Activated T-cell treated with anti-CD3 and anti-CD28 coated beads, Interleukin-2, amount 50 U/mL, for 72 hours (primary cell): Measurements from ENCODE around the gene ALB. TPM values are rescaled to one million over a fixed set of nuclear protein-coding genes. Genes with fewer than 3 reads are reported as not detected.
"Not testable (repeated sequence)": the region's sequence is repeated elsewhere in the genome, so short reads cannot be mapped to it uniquely, and the experiment has no call there.

Experiments
- ATAC-seq, 2 donors: fragments of 150-1000 bp; cut with Tn5 transposase; replicated peaks in 1 of 2; 2 replicates each; pipeline ENCODE4 v1.10.0; 2021; ENCODE audit warnings: moderate library complexity in 2 of 2, mild to moderate bottlenecking in 1 of 2
- DNase-seq, 2 donors: peaks; one replicate each; pipeline ENCODE4 v3.0.0; 2021 to 2022; ENCODE audit warnings: mixed read lengths in 1 of 2
- H3K27ac Mint-ChIP-seq: one replicate; pipeline ENCODE4 v1.8.0; 2022; ENCODE audit warnings: mild to moderate bottlenecking, moderate library complexity, mixed read lengths
- H3K27me3 Mint-ChIP-seq: one replicate; pipeline ENCODE4 v1.8.0; 2022; ENCODE audit warnings: low read depth, mixed read lengths
- H3K36me3 Mint-ChIP-seq, 2 donors: one replicate each; pipeline ENCODE4 v1.8.0; 2022; ENCODE audit warnings: mixed read lengths in 2 of 2, mild to moderate bottlenecking in 1 of 2; ENCODE audit not compliant: insufficient read depth in 2 of 2
- H3K4me1 Mint-ChIP-seq: one replicate; pipeline ENCODE4 v1.8.0; 2022; ENCODE audit warnings: low read depth, mixed read lengths
- H3K4me3 Mint-ChIP-seq, 2 donors: one replicate each; pipeline ENCODE4 v1.8.0; 2022; ENCODE audit warnings: mild to moderate bottlenecking in 2 of 2, mixed read lengths in 2 of 2, moderate library complexity in 2 of 2
- H3K9me3 Mint-ChIP-seq, 2 donors: one replicate each; pipeline ENCODE4 v1.8.0; 2022; ENCODE audit warnings: mixed read lengths in 2 of 2
- total RNA-seq, 2 donors: library from RNA; stranded (reverse); gene quantifications; one replicate each; pipeline ENCODE4 v1.2.3, GENCODE V29; 2022

ALB gene
- under 1 TPM in 1 of 2 donors, not detected in 1; 0.42 TPM for total RNA-seq

DNA sequence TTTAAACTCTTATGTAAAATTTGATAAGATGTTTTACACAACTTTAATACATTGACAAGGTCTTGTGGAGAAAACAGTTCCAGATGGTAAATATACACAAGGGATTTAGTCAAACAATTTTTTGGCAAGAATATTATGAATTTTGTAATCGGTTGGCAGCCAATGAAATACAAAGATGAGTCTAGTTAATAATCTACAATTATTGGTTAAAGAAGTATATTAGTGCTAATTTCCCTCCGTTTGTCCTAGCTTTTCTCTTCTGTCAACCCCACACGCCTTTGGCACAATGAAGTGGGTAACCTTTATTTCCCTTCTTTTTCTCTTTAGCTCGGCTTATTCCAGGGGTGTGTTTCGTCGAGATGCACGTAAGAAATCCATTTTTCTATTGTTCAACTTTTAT, at the start of gene ALB:
Gene ALB, plus strand, starts transcription at position 246 of the 400 bp plus-strand sequence. Its CDS starts 41 bp downstream, at position 287.
- H3K36me3 Mint-ChIP-seq, result no peaks in the 10 kb centered on the region
- H3K4me3 Mint-ChIP-seq, result no peak within 1 kb of the TSS
- no peak within 1 kb of the TSS for H3K27ac Mint-ChIP-seq
- no peaks in the 10 kb centered on the region for H3K27me3 Mint-ChIP-seq
- ATAC-seq, result no peak
- H3K9me3 Mint-ChIP-seq, result no peaks in the 10 kb centered on the region
- H3K4me1 Mint-ChIP-seq, result no peaks in the 10 kb centered on the region
- no peak for DNase-seq

GRCh38 chr4:73357174-73357573, 46.9 kb upstream of the ALB start:
- H3K4me3 Mint-ChIP-seq, H3K4me1 Mint-ChIP-seq, H3K27ac Mint-ChIP-seq, ATAC-seq, H3K27me3 Mint-ChIP-seq, H3K36me3 Mint-ChIP-seq, DNase-seq: not testable (repeated sequence)
- H3K9me3 Mint-ChIP-seq, result peaks cover 16 to 18% of the 10 kb centered on the region in 2 donors

DNA sequence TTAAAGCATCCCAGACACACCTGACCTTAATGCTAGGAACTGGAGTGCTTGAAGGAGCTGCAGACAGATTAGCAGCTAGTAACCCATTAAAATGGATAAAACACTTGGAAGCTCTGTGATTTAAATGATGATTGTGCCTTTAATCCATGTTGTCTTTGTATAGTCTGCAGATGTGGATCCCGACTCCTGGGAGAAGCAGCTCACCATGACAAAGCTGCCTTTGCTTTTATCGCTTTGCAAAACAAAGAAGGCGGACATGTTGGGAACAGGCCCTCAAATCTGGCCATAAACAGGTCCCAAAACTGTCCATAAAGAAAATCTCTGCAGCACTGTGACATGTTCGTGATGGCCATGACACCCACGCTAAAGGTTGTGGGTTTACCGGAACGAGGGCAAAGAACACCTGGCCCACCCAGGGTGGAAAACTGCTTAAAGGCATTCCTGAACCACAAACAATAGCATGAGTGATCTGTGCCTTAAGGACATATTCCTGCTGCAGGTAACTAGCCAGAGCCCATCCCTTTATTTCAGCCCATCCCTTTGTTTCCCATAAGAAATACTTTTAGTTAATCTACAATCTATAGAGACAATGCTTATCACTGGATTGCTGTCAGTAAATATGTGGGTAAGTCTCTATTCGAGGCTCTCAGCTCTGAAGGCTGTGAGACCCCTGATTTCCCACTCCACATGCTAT, 34.4 kb upstream of the ALB start:
- not testable (repeated sequence) for H3K27me3 Mint-ChIP-seq, H3K4me3 Mint-ChIP-seq, ATAC-seq, H3K9me3 Mint-ChIP-seq, H3K27ac Mint-ChIP-seq, H3K4me1 Mint-ChIP-seq, H3K36me3 Mint-ChIP-seq, DNase-seq

- H3K27me3 Mint-ChIP-seq, result no peaks in the 10 kb centered on the region
- peaks cover 1 to 2% of the 10 kb centered on the region in 2 donors for H3K9me3 Mint-ChIP-seq
- no peak overlapping the region for H3K4me3 Mint-ChIP-seq
- DNase-seq, result no peak
- H3K27ac Mint-ChIP-seq, result no peak overlapping the region
- H3K4me1 Mint-ChIP-seq, result no peaks in the 10 kb centered on the region
- H3K36me3 Mint-ChIP-seq, result no peaks in the 10 kb centered on the region
- no peak for ATAC-seq
These were observed 28.8 kb upstream of the ALB start for GRCh38 chr4:73375328-73375741.

DNA sequence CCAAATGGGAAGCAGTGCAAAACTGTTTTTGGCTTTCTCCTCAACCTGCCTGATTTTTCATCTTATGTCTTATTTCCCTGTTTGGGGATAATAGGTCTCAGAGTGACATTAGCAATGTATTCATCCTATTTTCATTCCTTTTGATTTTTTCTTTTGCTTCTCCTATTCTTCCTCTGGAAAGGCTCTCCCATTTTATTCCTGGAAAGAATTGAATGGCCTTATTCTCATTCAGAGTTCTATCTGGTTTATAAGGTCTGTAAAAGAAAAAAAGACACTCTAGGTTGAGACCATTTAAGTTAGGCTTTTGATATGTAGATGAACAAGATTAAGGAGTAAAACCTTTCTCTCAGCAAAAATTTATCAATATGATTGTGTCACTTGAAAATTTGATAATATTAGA, 27.8 kb upstream of the ALB start:
- DNase-seq, result no peak
- ATAC-seq, result no peak
- no peaks in the 10 kb centered on the region for H3K27me3 Mint-ChIP-seq
- no peaks in the 10 kb centered on the region for H3K9me3 Mint-ChIP-seq
- H3K27ac Mint-ChIP-seq, result no peak overlapping the region
- no peaks in the 10 kb centered on the region for H3K36me3 Mint-ChIP-seq
- H3K4me3 Mint-ChIP-seq, result no peak overlapping the region
- H3K4me1 Mint-ChIP-seq, result no peaks in the 10 kb centered on the region

- Mint-ChIP-seq H3K27me3 (no peaks in the 10 kb centered on the region), H3K36me3 (no peaks in the 10 kb centered on the region), H3K4me3 (no peak overlapping the region), H3K9me3 (no peaks in the 10 kb centered on the region), H3K4me1 (no peaks in the 10 kb centered on the region), H3K27ac (no peak overlapping the region)
- ATAC-seq (no peak), DNase-seq (no peak)
These were observed 27.1 kb upstream of the ALB start for GRCh38 chr4:73376976-73377375.

DNA sequence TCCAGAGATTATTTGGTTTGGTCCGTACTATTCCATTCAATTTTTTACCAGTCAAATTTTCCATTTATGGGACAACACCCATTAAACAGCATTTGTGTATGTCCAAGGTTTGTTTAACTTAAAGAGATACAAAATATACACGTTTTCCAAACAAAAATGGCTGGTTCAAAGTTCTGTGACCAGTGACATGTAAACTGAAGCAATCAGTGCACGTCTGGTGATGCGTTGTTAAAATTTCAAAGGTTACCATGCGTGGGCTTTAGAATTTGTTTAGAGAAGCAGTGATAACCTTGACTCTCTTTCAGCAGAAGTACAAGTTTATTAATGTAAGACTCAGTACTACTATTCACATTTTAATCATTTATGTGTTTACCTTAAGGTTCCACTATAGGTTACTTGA, 25.2 kb upstream of the ALB start:
- ATAC-seq (no peak), DNase-seq (no peak)
- Mint-ChIP-seq H3K4me1 (no peaks in the 10 kb centered on the region), H3K4me3 (no peak overlapping the region), H3K27ac (no peak overlapping the region), H3K9me3 (no peaks in the 10 kb centered on the region), H3K27me3 (no peaks in the 10 kb centered on the region), H3K36me3 (no peaks in the 10 kb centered on the region)

DNA sequence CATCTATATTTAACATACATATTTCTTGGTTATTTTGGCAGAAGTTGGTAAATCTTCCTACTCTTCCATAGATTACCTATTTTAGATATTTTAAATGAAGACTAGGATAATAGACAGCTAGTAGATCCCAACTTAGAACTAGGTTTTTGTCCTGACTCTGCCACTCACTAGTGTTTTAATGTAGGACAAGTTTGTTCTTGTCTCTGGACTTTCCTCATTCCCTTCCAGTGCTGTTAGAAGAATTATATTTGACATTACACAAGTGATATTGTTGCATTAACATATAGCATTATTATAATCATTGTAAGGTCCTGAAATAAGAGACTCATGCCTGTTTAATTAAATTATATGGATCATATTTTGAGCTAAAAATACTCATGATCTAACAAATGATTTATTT, 24.1 kb upstream of the ALB start:
- no peak for ATAC-seq
- H3K9me3 Mint-ChIP-seq, result no peaks in the 10 kb centered on the region
- no peak overlapping the region for H3K27ac Mint-ChIP-seq
- H3K4me3 Mint-ChIP-seq, result no peak overlapping the region
- H3K4me1 Mint-ChIP-seq, result no peaks in the 10 kb centered on the region
- no peak for DNase-seq
- H3K27me3 Mint-ChIP-seq, result no peaks in the 10 kb centered on the region
- H3K36me3 Mint-ChIP-seq, result no peaks in the 10 kb centered on the region

DNA sequence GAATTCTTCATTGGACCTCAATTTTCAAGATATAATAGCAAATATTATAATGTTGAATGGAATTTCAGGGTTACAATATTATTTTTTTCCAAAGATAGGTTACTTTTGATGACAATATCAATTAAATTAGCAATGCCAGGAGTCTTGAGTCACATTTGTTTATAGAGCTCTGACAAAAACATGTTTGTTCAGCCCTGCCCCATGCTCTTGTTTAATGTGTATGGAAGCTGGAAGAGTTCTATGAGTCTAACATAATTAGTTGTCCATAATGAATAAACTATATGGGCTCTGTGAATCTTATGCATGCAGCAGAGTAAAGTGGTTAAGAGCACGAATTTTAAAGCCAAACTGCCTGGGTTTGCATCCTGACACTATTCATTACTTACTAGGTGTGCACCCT, 22.9 kb upstream of the ALB start:
- H3K27me3 Mint-ChIP-seq, result no peaks in the 10 kb centered on the region
- no peak overlapping the region for H3K27ac Mint-ChIP-seq
- no peak overlapping the region for H3K4me3 Mint-ChIP-seq
- no peaks in the 10 kb centered on the region for H3K36me3 Mint-ChIP-seq
- DNase-seq, result no peak
- no peak for ATAC-seq
- H3K9me3 Mint-ChIP-seq, result peaks cover 3 to 4% of the 10 kb centered on the region in 2 donors
- no peaks in the 10 kb centered on the region for H3K4me1 Mint-ChIP-seq

- H3K4me3 Mint-ChIP-seq, result no peak overlapping the region
- DNase-seq, result no peak
- H3K9me3 Mint-ChIP-seq, result peaks cover 3 to 5% of the 10 kb centered on the region in 2 donors
- no peaks in the 10 kb centered on the region for H3K36me3 Mint-ChIP-seq
- H3K27me3 Mint-ChIP-seq, result no peaks in the 10 kb centered on the region
- no peak for ATAC-seq
- H3K4me1 Mint-ChIP-seq, result peaks cover 5% of the 10 kb centered on the region
- no peak overlapping the region for H3K27ac Mint-ChIP-seq
These were observed 20.6 kb upstream of the ALB start for GRCh38 chr4:73383452-73383851.

DNA sequence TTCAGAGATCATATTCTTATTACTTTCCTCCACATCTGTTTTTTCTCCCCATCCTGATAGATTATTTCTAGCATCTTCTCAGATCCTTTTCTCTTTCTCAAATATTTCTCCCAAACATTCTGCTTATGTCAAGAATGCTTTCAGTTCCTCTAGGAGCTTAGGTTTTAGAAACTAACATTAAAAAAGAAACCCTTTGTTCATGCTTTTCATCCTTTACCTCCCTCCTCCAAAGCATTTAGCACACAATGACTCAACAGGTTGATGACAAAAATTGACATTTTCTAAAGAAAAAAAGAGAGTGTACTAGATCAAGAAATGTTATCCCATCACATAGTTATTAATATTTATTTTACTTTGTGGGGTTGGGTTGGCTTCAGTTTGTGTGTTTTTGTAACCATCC, 16.5 kb upstream of the ALB start:
- peaks cover 5% of the 10 kb centered on the region for H3K4me1 Mint-ChIP-seq
- H3K36me3 Mint-ChIP-seq, result no peaks in the 10 kb centered on the region
- H3K27me3 Mint-ChIP-seq, result no peaks in the 10 kb centered on the region
- H3K9me3 Mint-ChIP-seq, result peaks cover 5 to 7% of the 10 kb centered on the region in 2 donors
- ATAC-seq (no peak), DNase-seq (no peak)
- H3K4me3 Mint-ChIP-seq, result no peak overlapping the region
- no peak overlapping the region for H3K27ac Mint-ChIP-seq

DNA sequence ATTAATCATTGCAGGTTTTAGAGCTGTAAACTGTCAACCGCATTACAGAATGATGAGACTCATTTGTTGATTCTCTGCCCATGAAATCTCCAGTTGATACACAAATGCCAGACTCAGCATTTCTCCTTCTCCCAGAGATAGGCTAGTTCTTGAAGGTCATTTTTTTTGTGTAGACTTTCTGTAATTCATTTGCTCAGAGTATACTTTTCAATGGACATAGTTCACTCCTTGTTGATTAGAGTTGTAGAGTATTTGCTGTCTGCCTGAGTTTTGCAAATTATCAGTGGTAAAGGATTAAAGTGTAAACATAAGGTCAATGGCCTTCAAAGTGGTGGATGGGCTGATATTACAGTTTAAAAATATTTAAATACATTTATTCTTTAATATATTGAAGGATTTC, 15.2 kb upstream of the ALB start:
- H3K4me3 Mint-ChIP-seq, result no peak overlapping the region
- H3K27me3 Mint-ChIP-seq, result no peaks in the 10 kb centered on the region
- no peak overlapping the region for H3K27ac Mint-ChIP-seq
- no peaks in the 10 kb centered on the region for H3K36me3 Mint-ChIP-seq
- peaks cover 5% of the 10 kb centered on the region for H3K4me1 Mint-ChIP-seq
- DNase-seq (no peak), ATAC-seq (no peak)
- H3K9me3 Mint-ChIP-seq, result peaks cover 5 to 7% of the 10 kb centered on the region in 2 donors

DNA sequence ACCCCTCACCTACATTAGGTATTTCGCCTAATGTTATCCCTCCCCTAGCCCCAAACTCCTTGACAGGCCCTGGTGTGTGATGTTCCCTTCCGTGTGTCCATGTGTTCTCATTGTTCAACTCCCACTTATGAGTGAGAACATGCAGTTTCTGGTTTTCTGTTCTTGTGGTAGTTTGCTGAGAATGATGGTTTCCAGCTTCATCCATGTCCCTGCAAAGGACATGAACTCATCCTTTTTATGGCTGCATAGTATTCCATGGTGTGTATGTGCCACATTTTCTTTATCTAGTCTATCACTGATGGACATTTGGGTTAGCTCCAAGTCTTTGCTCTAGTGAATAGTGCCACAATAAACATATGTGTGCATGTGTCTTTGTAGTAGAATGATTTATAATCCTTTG, 14.4 kb upstream of the ALB start:
- not testable (repeated sequence) for DNase-seq, H3K9me3 Mint-ChIP-seq, H3K27me3 Mint-ChIP-seq, H3K4me3 Mint-ChIP-seq, H3K36me3 Mint-ChIP-seq, H3K27ac Mint-ChIP-seq, ATAC-seq, H3K4me1 Mint-ChIP-seq

DNA sequence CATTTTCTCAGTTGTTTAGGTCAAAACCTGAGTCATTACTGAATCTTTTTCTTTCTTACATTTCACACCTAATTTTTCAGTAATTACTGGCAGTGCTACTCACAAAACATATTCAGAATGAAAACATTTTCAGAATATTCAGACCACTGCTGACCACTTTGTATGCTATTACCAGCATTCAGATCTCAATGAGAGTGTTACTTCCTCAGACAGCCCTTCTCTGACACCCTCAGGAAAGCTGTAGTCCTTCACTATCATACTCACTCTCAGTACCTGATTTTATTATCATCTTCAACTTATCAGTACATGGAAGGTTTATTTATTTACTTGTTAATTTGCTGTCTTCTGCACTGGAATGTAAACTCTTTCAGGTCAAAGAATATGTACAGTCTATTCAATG, 12.3 kb upstream of the ALB start:
- Mint-ChIP-seq H3K27me3 (no peaks in the 10 kb centered on the region), H3K36me3 (no peaks in the 10 kb centered on the region), H3K4me3 (no peak overlapping the region), H3K4me1 (peaks cover 5% of the 10 kb centered on the region), H3K27ac (no peak overlapping the region), H3K9me3 (peaks cover 2% of the 10 kb centered on the region in 2 donors)
- DNase-seq (no peak), ATAC-seq (no peak)
